Liver (tissue), 9 donors: ENCODE measurements around the gene CLDN17. TPM values are rescaled to one million over a fixed set of nuclear protein-coding genes. Genes with fewer than 3 reads are reported as not detected.

ENCODE experiments used
- DNase-seq: peaks from one replicate; pipeline ENCODE4 v3.0.0-alpha.2; 2017; ENCODE audit warnings: low spot score
- H3K27ac ChIP-seq, 2 donors: one replicate each; pipeline ENCODE4 v1.7.0; 2013; ENCODE audit warnings: inconsistent platforms in 2 of 2, low read length in 2 of 2, control low read depth in 1 of 2, low read depth in 1 of 2, mild to moderate bottlenecking in 1 of 2
- H3K27me3 ChIP-seq, 4 donors: one replicate each; pipeline versions ENCODE4 v1.6.1 to v1.7.0; 2013; ENCODE audit warnings: low read length in 3 of 4, inconsistent platforms in 1 of 4, mild to moderate bottlenecking in 1 of 4, moderate library complexity in 1 of 4; ENCODE audit not compliant: control insufficient read depth in 4 of 4, insufficient read depth in 4 of 4
- H3K36me3 ChIP-seq, 4 donors: one replicate each; pipeline versions ENCODE4 v1.6.1 to v1.7.0; 2013; ENCODE audit warnings: low read length in 3 of 4, mild to moderate bottlenecking in 3 of 4, low read depth in 1 of 4, moderate library complexity in 1 of 4; ENCODE audit not compliant: control insufficient read depth in 4 of 4, insufficient read depth in 3 of 4
- H3K4me1 ChIP-seq, 4 donors: one replicate each; pipeline versions ENCODE4 v1.6.1 to v1.7.0; 2013; ENCODE audit warnings: low read length in 3 of 4, mild to moderate bottlenecking in 3 of 4, moderate library complexity in 1 of 4; ENCODE audit not compliant: control insufficient read depth in 4 of 4, insufficient read depth in 4 of 4
- H3K4me3 ChIP-seq, 3 donors: one replicate each; pipeline versions ENCODE4 v1.6.1 to v1.7.0; 2013; ENCODE audit warnings: low read length in 3 of 3, control low read depth in 1 of 3, low read depth in 1 of 3, mild to moderate bottlenecking in 1 of 3
- H3K9ac ChIP-seq, 2 donors: one replicate each; pipeline ENCODE4 v1.7.0; 2013; ENCODE audit warnings: low read length in 2 of 2, mild to moderate bottlenecking in 2 of 2, moderate library complexity in 2 of 2, control low read depth in 1 of 2, low read depth in 1 of 2
- H3K9me3 ChIP-seq, 4 donors: one replicate each; pipeline versions ENCODE4 v1.6.1 to v1.7.0; 2013; ENCODE audit warnings: low read length in 3 of 4; ENCODE audit not compliant: control insufficient read depth in 4 of 4
- FOXA2 ChIP-seq: IDR thresholded peaks from 2 replicates; pipeline ENCODE4 v1.6.1; 2016; ENCODE audit warnings: antibody characterized with exemption
- JUND ChIP-seq, 2 donors: IDR thresholded peaks; 2 replicates each; pipeline ENCODE4 v1.6.1; 2016; ENCODE audit warnings: antibody characterized with exemption in 2 of 2
- RXRA ChIP-seq, 2 donors: IDR thresholded peaks; 2 replicates each; pipeline ENCODE4 v1.6.1; 2017 to 2018; ENCODE audit warnings: antibody characterized with exemption in 2 of 2, mild to moderate bottlenecking in 1 of 2
- SP1 ChIP-seq: IDR thresholded peaks from 2 replicates; pipeline ENCODE4 v1.6.1; 2018; ENCODE audit warnings: antibody characterized with exemption, mild to moderate bottlenecking
- TAF1 ChIP-seq: conservative IDR thresholded peaks from 2 replicates; pipeline ENCODE4 v1.6.1; 2016; ENCODE audit warnings: antibody characterized with exemption, mild to moderate bottlenecking
- YY1 ChIP-seq: IDR thresholded peaks from 2 replicates; pipeline ENCODE4 v1.6.1; 2016; ENCODE audit warnings: antibody characterized with exemption, mild to moderate bottlenecking
- WGBS: extraction: QIAGEN DNeasy Blood & Tissue Kit; methylation state at CpG from one replicate; pipeline ENCODE4 v1.1.7; 2013; 5-methylcytosine and 5-hydroxymethylcytosine counted together
- polyA plus RNA-seq, 2 donors: library from polyadenylated mRNA; stranded (reverse) in 1 of 2; unstranded in 1 of 2; fragments of 200-250 nt in 1 of 2; fragments of >200 nt in 1 of 2; fragmentation: Nextera tagmentation in 1 of 2; extraction: Ambion mirVana in 1 of 2; gene quantifications; one replicate each; pipeline versions ENCODE4 v1.2.1 to v1.2.3, GENCODE V29; 2013 to 2015
- total RNA-seq, 2 donors: library from RNA; depleted of rRNA; stranded (reverse); fragments of >200 nt; gene quantifications; one replicate each; pipeline ENCODE4 v1.2.3, GENCODE V29; 2014
- TF ChIP-seq, protein P1 (sequence below): IDR thresholded peaks from 2 replicates; pipeline ENCODE4 v1.6.1; 2016; ENCODE audit warnings: antibody characterized with exemption
- TF ChIP-seq, protein P2 (sequence below): IDR thresholded peaks from 2 replicates; pipeline ENCODE4 v1.6.1; 2016; ENCODE audit warnings: antibody characterized with exemption, mild to moderate bottlenecking
- TF ChIP-seq, protein P3 (sequence below): IDR thresholded peaks from 2 replicates; pipeline ENCODE4 v1.6.1; 2016; ENCODE audit warnings: antibody characterized with exemption
- TF ChIP-seq, protein P4 (sequence below): fragments of 150-350 bp; IDR thresholded peaks from 2 replicates; pipeline ENCODE4 v1.5.1; 2017; ENCODE audit warnings: improper control_type of control experiment, low read depth, low read length; ENCODE audit not compliant: missing input control
- donor health status: healthy.
- donor health status: healthy.
- donor health status: healthy.
- donor health status: healthy.
- donor health status: healthy.

CLDN17 gene
- total and polyA plus RNA-seq, 4 donors = not detected

DNA sequence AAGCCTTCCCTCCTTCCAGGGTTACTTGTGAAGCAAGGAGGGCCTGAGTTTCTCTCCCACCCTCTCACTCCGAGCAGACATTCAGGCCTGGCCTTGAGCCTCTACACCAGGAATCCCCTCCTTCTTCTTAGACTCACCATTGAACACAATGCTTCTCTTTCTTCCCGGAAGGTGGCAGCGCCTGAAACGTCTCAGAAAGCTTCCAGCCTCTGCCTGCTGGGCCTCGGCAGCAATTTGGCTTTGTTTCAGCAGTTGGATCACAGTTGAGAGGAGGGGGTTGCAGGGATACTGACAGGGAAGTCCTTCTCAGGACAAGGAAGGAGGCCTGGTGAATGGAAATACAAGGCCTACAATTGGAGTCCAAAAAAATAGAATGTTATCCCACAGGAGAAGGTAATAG is 43.0 kb upstream of the CLDN17 start:
- Histone ChIP-seq H3K27me3 (no peaks in the 10 kb centered on the region), H3K4me3 (no peak overlapping the region), H3K9ac (no peak overlapping the region), H3K9me3 (no peaks in the 10 kb centered on the region), H3K27ac (no peak overlapping the region), H3K4me1 (no peaks in the 10 kb centered on the region), H3K36me3 (no peaks in the 10 kb centered on the region)
- 63% methylated on average over 5 of the region's 5 CpGs for WGBS
- DNase-seq = no peak
- TF ChIP-seq YY1 (no peak), JUND (IDR thresholded peaks at IDR 0.05) (no peak)
- TF ChIP-seq, protein P1, sequence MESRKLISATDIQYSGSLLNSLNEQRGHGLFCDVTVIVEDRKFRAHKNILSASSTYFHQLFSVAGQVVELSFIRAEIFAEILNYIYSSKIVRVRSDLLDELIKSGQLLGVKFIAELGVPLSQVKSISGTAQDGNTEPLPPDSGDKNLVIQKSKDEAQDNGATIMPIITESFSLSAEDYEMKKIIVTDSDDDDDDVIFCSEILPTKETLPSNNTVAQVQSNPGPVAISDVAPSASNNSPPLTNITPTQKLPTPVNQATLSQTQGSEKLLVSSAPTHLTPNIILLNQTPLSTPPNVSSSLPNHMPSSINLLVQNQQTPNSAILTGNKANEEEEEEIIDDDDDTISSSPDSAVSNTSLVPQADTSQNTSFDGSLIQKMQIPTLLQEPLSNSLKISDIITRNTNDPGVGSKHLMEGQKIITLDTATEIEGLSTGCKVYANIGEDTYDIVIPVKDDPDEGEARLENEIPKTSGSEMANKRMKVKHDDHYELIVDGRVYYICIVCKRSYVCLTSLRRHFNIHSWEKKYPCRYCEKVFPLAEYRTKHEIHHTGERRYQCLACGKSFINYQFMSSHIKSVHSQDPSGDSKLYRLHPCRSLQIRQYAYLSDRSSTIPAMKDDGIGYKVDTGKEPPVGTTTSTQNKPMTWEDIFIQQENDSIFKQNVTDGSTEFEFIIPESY = no peak

DNA sequence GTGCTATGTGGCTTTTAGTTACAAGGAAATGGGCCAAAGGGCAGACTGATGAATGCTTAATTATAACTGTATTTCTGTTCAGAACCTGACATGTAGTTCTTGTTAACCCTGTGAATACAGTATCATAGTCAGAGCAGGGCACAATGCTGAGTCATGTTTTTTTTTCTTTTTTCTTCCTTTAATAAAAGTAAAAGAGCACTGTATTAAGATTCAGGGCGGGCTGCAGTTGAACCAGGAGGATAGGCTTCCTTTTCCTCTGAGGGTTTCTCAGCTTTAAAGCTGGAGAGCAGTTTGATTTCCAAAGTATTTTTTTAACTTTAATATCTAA is 40.6 kb upstream of the CLDN17 start:
- Histone ChIP-seq H3K9ac (no peak overlapping the region), H3K27me3 (no peaks in the 10 kb centered on the region), H3K36me3 (no peaks in the 10 kb centered on the region), H3K9me3 (no peaks in the 10 kb centered on the region), H3K4me3 (no peak overlapping the region), H3K27ac (no peak overlapping the region), H3K4me1 (no peaks in the 10 kb centered on the region)
- WGBS = 70% methylated on average over 1 of the region's 1 CpG
- TF ChIP-seq JUND (IDR thresholded peaks at IDR 0.05) (no peak), RXRA (IDR thresholded peaks at IDR 0.05) (no peak), FOXA2 (no peak)
- TF ChIP-seq, protein P2, sequence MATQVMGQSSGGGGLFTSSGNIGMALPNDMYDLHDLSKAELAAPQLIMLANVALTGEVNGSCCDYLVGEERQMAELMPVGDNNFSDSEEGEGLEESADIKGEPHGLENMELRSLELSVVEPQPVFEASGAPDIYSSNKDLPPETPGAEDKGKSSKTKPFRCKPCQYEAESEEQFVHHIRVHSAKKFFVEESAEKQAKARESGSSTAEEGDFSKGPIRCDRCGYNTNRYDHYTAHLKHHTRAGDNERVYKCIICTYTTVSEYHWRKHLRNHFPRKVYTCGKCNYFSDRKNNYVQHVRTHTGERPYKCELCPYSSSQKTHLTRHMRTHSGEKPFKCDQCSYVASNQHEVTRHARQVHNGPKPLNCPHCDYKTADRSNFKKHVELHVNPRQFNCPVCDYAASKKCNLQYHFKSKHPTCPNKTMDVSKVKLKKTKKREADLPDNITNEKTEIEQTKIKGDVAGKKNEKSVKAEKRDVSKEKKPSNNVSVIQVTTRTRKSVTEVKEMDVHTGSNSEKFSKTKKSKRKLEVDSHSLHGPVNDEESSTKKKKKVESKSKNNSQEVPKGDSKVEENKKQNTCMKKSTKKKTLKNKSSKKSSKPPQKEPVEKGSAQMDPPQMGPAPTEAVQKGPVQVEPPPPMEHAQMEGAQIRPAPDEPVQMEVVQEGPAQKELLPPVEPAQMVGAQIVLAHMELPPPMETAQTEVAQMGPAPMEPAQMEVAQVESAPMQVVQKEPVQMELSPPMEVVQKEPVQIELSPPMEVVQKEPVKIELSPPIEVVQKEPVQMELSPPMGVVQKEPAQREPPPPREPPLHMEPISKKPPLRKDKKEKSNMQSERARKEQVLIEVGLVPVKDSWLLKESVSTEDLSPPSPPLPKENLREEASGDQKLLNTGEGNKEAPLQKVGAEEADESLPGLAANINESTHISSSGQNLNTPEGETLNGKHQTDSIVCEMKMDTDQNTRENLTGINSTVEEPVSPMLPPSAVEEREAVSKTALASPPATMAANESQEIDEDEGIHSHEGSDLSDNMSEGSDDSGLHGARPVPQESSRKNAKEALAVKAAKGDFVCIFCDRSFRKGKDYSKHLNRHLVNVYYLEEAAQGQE = no peak
- TF ChIP-seq, protein P3, sequence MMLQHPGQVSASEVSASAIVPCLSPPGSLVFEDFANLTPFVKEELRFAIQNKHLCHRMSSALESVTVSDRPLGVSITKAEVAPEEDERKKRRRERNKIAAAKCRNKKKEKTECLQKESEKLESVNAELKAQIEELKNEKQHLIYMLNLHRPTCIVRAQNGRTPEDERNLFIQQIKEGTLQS = no peak
- TF ChIP-seq, protein P4, sequence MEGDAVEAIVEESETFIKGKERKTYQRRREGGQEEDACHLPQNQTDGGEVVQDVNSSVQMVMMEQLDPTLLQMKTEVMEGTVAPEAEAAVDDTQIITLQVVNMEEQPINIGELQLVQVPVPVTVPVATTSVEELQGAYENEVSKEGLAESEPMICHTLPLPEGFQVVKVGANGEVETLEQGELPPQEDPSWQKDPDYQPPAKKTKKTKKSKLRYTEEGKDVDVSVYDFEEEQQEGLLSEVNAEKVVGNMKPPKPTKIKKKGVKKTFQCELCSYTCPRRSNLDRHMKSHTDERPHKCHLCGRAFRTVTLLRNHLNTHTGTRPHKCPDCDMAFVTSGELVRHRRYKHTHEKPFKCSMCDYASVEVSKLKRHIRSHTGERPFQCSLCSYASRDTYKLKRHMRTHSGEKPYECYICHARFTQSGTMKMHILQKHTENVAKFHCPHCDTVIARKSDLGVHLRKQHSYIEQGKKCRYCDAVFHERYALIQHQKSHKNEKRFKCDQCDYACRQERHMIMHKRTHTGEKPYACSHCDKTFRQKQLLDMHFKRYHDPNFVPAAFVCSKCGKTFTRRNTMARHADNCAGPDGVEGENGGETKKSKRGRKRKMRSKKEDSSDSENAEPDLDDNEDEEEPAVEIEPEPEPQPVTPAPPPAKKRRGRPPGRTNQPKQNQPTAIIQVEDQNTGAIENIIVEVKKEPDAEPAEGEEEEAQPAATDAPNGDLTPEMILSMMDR = no peak
- DNase-seq = no peak

DNA sequence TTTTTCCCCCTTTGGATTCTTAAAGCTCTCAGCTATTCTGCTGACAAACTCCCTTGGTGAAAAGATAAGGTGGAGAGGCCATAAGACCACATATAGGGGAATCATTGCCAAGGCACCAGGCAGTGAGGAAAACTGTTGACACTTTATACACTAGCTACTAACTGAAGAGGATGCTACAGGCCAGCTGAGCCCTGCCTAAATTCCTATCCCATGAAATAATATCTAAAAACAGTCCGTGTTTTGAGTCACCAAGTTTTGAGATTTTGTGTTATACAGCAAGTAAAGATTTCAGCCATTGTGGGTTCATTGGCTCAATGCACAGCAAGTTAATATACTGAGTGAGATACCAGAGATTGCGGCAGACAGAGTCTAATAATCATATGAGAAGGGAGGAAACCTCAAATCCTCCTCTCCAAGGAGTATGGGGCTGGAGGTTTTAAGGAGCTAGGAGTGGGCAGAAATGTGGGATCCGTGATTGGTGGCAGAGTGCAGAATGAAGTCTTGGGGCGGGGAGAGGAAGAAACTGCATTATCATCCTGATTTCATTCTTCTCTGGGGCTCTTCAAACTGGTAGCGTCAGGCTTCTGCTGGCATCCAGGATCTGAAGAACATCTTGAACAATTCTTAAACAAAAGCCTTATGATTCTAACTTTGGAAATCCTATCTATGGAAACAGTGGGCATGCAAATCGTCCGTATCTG is 40.1 kb upstream of the CLDN17 start:
- H3K27me3 ChIP-seq = no peaks in the 10 kb centered on the region
- no peaks in the 10 kb centered on the region for H3K9me3 ChIP-seq
- 75% methylated on average over 7 of the region's 7 CpGs for WGBS
- H3K4me1 ChIP-seq = no peaks in the 10 kb centered on the region
- H3K4me3 ChIP-seq = no peak overlapping the region
- no peak overlapping the region for H3K9ac ChIP-seq
- no peak overlapping the region for H3K27ac ChIP-seq
- no peak for DNase-seq
- TF ChIP-seq SP1 (no peak), RXRA (IDR thresholded peaks at IDR 0.05) (no peak), TAF1 (no peak), YY1 (no peak)
- TF ChIP-seq, protein P3 = no peak
- H3K36me3 ChIP-seq = no peaks in the 10 kb centered on the region
